Measurements from ENCODE around the gene CCDC85B.

CCDC85B gene

DNA sequence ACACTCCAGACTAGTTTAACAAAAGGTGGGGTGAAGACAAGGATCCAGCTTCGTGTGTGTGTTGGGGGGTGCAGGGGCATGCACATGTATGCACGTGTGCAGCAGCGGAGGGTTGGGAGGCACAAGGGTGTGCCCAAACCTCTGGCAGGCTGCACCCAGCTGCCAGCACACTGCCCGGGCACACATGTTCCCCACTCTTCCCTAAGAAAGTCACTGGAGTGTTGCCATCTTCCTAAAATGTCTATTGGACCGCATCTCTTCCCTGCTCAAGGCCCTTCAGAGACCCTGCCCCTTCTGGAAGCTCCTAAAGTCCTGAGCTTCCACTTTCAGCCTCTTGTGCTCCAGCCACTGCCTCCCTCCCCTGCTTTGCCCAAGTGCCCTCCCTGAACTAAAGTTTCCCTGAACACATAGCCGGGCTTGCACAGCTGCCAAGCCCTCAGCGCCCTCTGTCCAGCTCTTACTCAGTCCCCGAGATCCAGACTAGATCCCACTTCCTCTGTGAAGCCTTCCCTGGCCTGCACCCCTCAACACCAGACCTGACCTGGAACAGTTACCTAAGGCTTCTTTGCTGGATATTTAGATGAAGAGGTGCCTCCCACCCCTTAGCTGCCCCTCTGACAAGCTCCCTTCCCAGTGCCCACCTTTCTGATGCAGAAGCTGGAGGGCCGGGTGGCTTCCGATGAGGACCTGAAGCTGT lies 38.5 kb upstream of the CCDC85B start:
- Histone ChIP-seq H3K9ac (ENCODE audit: low read depth, low read length) (no peak overlapping the region), H3K4me1 (ENCODE audit: control insufficient read depth, insufficient read depth, low read length) (peaks cover 6% of the 10 kb centered on the region), H3K4me3 (ENCODE audit: low read depth, low read length) (no peak overlapping the region), H3K36me3 (ENCODE audit: control insufficient read depth, insufficient read depth, low read length) (peaks cover 36% of the 10 kb centered on the region), H3K27ac (ENCODE audit: low read depth, low read length) (peak overlapping the region; percentile 52), H3K27me3 (ENCODE audit: control insufficient read depth, insufficient read depth, low read length) (no peaks in the 10 kb centered on the region), H3K9me3 (ENCODE audit: control insufficient read depth, insufficient read depth, low read length) (0 out of 2 replicates have a peak, but pooled peaks cover 2% of the 10 kb centered on the region)

DNA sequence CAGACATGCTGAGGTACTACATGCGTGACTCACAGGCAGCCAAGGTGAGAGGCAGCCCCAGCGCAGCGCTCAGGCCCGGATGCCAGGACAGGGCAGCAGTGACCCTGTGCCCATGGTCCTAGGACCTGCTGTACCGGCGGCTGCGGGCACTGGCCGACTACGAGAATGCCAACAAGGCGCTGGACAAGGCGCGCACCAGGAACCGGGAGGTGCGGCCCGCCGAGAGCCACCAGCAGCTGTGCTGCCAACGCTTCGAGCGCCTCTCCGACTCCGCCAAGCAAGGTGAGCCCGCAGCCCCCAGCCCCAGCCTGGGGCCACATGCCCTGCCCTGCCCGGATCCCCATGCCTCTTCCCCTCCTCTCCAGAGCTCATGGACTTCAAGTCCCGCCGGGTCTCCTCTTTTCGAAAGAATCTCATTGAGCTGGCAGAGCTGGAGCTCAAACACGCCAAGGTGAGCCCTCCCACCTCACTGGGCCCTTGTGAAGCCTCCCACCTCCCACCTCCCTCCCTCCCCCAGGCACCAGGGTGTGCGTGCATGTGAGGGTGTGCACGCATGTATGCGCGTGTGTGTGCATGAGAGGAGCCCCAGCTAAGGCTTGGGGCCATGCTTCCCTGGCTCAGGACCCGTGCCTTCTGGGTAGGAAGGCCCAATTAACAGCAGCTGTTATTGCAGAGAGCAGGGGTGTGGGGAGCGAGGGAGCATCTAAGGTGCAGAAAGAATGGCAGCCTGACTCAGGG lies 37.8 kb upstream of the CCDC85B start:
- H3K9me3 ChIP-seq (ENCODE audit: control insufficient read depth, insufficient read depth, low read length), result 0 out of 2 replicates have a peak, but pooled peaks cover 2% of the 10 kb centered on the region
- peaks cover 6% of the 10 kb centered on the region for H3K4me1 ChIP-seq (ENCODE audit: control insufficient read depth, insufficient read depth, low read length)
- no peak overlapping the region for H3K4me3 ChIP-seq (ENCODE audit: low read depth, low read length)
- H3K27me3 ChIP-seq (ENCODE audit: control insufficient read depth, insufficient read depth, low read length), result no peaks in the 10 kb centered on the region
- peak overlapping the region; percentile 3 for H3K27ac ChIP-seq (ENCODE audit: low read depth, low read length)
- peaks cover 36% of the 10 kb centered on the region for H3K36me3 ChIP-seq (ENCODE audit: control insufficient read depth, insufficient read depth, low read length)
- no peak overlapping the region for H3K9ac ChIP-seq (ENCODE audit: low read depth, low read length)

DNA sequence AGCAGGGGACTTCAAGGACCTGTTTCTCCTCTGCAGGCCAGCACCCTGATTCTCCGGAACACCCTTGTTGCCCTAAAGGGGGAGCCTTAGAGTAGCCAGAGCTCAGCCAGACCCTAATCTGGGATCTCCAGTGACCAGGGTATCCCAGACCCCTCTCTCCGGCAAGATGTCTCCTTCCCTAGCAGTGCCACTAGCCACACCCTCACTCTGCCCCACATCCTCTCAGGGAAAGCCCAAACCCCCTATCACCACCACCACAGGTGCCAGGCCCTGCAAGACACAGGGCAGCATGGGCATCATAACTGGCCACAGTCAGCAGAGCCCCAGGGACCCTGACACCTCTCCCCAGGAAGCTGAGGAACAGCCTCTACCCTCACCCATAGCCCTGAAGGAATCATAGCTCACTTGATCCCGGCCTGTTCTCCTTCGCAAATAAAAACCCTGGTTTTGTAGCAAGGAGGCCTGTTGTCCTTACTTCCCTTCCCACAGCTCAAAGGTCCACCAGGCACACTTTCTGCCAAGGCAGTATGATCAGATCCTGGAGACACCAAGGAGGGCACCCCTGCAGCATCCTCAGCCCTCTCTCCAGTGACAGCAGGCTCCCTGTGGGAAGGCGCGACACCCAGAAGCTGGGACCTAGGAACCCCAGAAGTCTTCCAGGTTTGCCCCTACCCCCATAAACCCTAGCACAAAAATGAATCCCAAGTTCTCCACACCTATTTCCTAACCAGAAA lies 37.1 kb upstream of the CCDC85B start:
- H3K4me1 ChIP-seq (ENCODE audit: control insufficient read depth, insufficient read depth, low read length), result peaks cover 6% of the 10 kb centered on the region
- H3K9me3 ChIP-seq (ENCODE audit: control insufficient read depth, insufficient read depth, low read length), result 0 out of 2 replicates have a peak, but pooled peaks cover 2% of the 10 kb centered on the region
- H3K36me3 ChIP-seq (ENCODE audit: control insufficient read depth, insufficient read depth, low read length), result peaks cover 36% of the 10 kb centered on the region
- no peak overlapping the region for H3K4me3 ChIP-seq (ENCODE audit: low read depth, low read length)
- no peak overlapping the region for H3K9ac ChIP-seq (ENCODE audit: low read depth, low read length)
- peak overlapping the region; percentile 22 for H3K27ac ChIP-seq (ENCODE audit: low read depth, low read length)
- H3K27me3 ChIP-seq (ENCODE audit: control insufficient read depth, insufficient read depth, low read length), result no peaks in the 10 kb centered on the region

GRCh38 chr11:65854161-65854592 lies 36.3 kb upstream of the CCDC85B start:
- Histone ChIP-seq H3K27me3 (ENCODE audit: control insufficient read depth, insufficient read depth, low read length) (no peaks in the 10 kb centered on the region), H3K36me3 (ENCODE audit: control insufficient read depth, insufficient read depth, low read length) (peaks cover 36% of the 10 kb centered on the region), H3K9me3 (ENCODE audit: control insufficient read depth, insufficient read depth, low read length) (0 out of 2 replicates have a peak, but pooled peaks cover 2% of the 10 kb centered on the region), H3K27ac (ENCODE audit: low read depth, low read length) (peak overlapping the region; percentile 33), H3K4me3 (ENCODE audit: low read depth, low read length) (no peak overlapping the region), H3K4me1 (ENCODE audit: control insufficient read depth, insufficient read depth, low read length) (peaks cover 6% of the 10 kb centered on the region), H3K9ac (ENCODE audit: low read depth, low read length) (no peak overlapping the region)

DNA sequence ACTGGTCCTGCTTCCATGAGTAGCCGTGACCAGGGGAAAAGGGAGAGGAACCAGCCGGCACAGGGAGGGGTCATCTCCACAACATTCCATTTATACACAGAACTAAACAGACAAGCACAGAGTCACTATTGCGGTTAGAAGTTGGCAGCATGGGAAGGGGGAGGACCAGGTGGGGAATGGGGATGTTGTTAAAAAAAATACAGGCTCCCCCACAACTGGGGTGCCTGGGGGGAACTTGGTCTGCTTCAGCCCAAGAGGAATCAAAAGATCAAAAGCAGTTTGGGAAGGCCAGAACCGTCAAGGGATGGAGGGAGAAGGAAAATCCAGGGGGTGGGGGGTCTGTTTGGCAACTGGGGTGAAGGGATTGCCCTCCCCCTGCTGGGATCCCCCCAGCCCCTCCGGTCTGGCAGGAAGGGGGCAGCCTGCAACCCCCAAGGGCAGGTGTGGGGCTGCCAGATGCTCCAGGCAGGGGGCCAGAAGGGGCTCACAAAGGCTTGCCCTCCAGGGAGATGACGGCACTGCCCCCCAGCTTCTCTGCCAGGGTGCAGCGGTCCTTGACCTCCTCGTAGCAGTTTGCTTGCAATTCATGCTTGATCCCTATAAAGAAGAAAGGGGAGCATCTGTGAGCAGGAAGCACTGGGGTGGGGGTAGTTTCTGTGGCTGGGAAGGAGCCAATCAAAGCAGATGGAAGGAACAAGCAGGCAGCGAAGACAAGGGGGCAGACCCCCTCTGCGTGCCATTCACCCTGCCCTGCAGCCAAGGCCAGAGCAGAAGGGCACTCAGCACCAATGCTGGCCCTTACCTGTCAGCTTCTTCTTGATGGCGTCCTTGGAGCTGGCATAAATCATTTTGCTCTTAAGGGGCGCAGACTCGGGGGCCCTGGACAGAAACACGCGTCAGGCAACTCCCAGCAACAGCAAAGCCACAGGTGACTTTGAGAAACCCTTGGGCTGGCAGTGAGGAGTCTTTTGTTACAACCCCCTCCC lies 35.3 kb upstream of the CCDC85B start:
- Histone ChIP-seq H3K4me3 (ENCODE audit: low read depth, low read length) (no peak overlapping the region), H3K36me3 (ENCODE audit: control insufficient read depth, insufficient read depth, low read length) (peaks cover 36% of the 10 kb centered on the region), H3K27ac (ENCODE audit: low read depth, low read length) (no peak overlapping the region), H3K4me1 (ENCODE audit: control insufficient read depth, insufficient read depth, low read length) (peaks cover 6% of the 10 kb centered on the region), H3K27me3 (ENCODE audit: control insufficient read depth, insufficient read depth, low read length) (no peaks in the 10 kb centered on the region), H3K9me3 (ENCODE audit: control insufficient read depth, insufficient read depth, low read length) (0 out of 2 replicates have a peak, but pooled peaks cover 2% of the 10 kb centered on the region), H3K9ac (ENCODE audit: low read depth, low read length) (no peak overlapping the region)

GRCh38 chr11:65855927-65856363 lies 34.5 kb upstream of the CCDC85B start:
- no peak overlapping the region for H3K27ac ChIP-seq (ENCODE audit: low read depth, low read length)
- H3K9ac ChIP-seq (ENCODE audit: low read depth, low read length), result no peak overlapping the region

DNA sequence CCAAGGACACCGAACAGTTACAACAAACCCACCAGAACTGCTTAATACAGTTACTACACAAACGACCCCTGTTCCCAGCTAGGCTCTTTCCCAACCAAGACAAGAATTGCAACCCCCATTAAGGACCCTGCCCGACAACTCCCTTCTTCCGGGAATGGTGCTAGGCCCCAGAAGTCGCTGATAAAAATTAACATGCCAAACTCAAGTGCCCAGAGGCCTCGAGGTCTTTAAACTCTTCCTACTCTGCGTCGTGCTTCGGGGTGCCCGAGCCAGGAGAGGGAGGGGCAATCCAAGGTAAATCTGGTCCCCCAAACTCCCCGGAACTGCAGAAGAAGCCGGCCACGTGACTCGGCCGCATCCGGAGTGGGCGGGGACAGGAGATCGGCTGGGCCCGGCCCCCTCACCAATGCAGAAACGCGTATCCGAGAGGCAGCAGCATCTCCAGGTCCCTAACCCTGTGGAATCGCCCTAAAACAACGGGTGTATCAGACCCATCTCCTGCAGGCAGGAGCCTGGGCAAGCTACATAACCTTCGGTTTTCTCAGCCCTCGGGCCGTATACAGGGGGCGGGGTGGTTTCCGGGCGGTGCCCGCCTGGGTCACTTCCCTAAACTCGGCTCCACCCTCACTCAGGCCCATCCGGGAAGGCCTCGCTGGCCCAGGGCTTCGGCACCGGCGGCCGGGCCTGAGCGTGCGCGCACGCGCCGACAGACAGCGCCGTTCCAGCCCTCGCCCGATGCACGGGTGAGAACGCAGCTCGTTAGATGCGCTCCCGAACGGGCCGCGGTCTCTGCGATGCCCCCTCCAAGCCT lies 33.6 kb upstream of the CCDC85B start:
- H3K27me3 ChIP-seq (ENCODE audit: control insufficient read depth, insufficient read depth, low read length), result no peaks in the 10 kb centered on the region
- H3K4me3 ChIP-seq (ENCODE audit: low read depth, low read length), result peak overlapping the region; percentile 95
- peaks cover 36% of the 10 kb centered on the region for H3K36me3 ChIP-seq (ENCODE audit: control insufficient read depth, insufficient read depth, low read length)
- peak overlapping the region; percentile 97 for H3K27ac ChIP-seq (ENCODE audit: low read depth, low read length)
- H3K9me3 ChIP-seq (ENCODE audit: control insufficient read depth, insufficient read depth, low read length), result no peaks in the 10 kb centered on the region
- H3K4me1 ChIP-seq (ENCODE audit: control insufficient read depth, insufficient read depth, low read length), result peaks cover 6% of the 10 kb centered on the region
- H3K9ac ChIP-seq (ENCODE audit: low read depth, low read length), result peak overlapping the region; percentile 95

More at GRCh38 chr11:65855927-65856363, 34.5 kb upstream of the CCDC85B start:
- H3K9me3 ChIP-seq (ENCODE audit: control insufficient read depth, insufficient read depth, low read length), result 0 out of 2 replicates have a peak, but pooled peaks cover 2% of the 10 kb centered on the region
- H3K4me1 ChIP-seq (ENCODE audit: control insufficient read depth, insufficient read depth, low read length), result peaks cover 6% of the 10 kb centered on the region
- no peaks in the 10 kb centered on the region for H3K27me3 ChIP-seq (ENCODE audit: control insufficient read depth, insufficient read depth, low read length)
- peak overlapping the region; percentile 95 for H3K4me3 ChIP-seq (ENCODE audit: low read depth, low read length)
- H3K36me3 ChIP-seq (ENCODE audit: control insufficient read depth, insufficient read depth, low read length), result peaks cover 36% of the 10 kb centered on the region

DNA sequence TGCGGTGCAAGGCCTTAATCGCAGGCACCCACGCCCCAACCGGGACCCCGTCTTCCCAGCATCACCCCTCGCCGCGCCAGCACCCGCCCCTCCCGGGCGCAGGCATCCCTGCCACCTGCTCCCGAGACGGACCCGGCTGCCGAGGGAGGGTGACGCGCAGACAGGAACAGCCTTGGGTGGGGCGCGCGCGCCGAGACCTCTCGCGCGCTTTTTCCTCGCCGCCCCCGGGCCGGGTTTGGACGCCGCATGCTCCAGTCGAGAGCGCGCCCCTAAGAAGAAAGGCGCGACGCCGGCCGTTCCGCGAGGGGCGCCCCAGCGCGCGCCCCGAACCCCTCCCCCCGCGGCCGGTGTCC lies 33.0 kb upstream of the CCDC85B start:
- H3K27me3 ChIP-seq (ENCODE audit: control insufficient read depth, insufficient read depth, low read length), result no peaks in the 10 kb centered on the region
- peaks cover 41% of the 10 kb centered on the region for H3K36me3 ChIP-seq (ENCODE audit: control insufficient read depth, insufficient read depth, low read length)
- H3K27ac ChIP-seq (ENCODE audit: low read depth, low read length), result peak overlapping the region; percentile 97
- peak overlapping the region; percentile 95 for H3K9ac ChIP-seq (ENCODE audit: low read depth, low read length)
- H3K9me3 ChIP-seq (ENCODE audit: control insufficient read depth, insufficient read depth, low read length), result no peaks in the 10 kb centered on the region
- peak overlapping the region; percentile 95 for H3K4me3 ChIP-seq (ENCODE audit: low read depth, low read length)
- H3K4me1 ChIP-seq (ENCODE audit: control insufficient read depth, insufficient read depth, low read length), result peaks cover 6% of the 10 kb centered on the region

DNA sequence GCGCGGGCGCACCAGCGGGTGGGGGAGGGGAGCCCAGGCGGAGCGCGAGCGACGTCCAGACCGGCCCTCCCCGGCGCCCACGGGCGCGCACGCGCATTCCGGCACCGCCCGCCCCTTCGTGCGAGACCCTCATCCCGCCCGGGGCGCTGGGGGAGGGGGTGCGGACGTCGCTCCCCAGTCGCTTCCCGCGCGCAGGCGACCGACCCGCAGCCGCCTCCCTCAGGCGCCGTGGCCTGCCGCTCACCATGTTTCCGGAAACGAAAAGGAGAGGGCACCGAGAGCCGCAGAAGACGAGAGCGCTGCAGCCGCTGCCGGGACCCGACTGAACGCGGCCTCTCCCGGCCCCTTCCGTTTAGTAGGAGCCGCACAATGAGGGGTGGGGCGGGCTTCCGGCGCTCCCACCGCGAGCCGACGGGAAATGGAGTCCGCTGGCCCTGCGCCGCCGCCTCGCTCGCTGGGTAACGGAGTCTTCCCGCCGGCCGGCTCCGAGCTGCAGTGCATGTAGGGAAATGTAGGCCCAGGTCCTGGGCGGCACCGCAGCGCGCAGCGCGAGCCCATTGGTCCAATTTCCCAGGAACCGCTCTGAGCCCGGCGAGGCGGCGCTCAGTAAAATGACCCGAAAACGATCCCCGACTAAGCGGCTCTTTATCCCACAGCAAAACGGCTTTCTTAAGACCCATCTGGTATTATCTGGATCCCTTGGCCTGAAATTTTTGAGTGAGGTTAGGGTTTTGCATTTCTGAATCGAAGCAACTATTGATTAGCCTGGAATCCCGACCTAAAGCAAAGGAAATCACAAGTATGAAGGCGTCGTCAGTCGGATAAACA lies 32.4 kb upstream of the CCDC85B start, which contains the start of gene CFL1:
Gene CFL1, minus strand, starts transcription at position 328 of the 828 bp plus-strand sequence. Its CDS starts 81 bp downstream, at position 247.
- peak within 1 kb of the TSS; percentile 95 for H3K4me3 ChIP-seq (ENCODE audit: low read depth, low read length)
- no peaks in the 10 kb centered on the region for H3K27me3 ChIP-seq (ENCODE audit: control insufficient read depth, insufficient read depth, low read length)
- H3K27ac ChIP-seq (ENCODE audit: low read depth, low read length), result peak within 1 kb of the TSS; percentile 97
- H3K9me3 ChIP-seq (ENCODE audit: control insufficient read depth, insufficient read depth, low read length), result no peaks in the 10 kb centered on the region
- H3K4me1 ChIP-seq (ENCODE audit: control insufficient read depth, insufficient read depth, low read length), result peaks cover 6% of the 10 kb centered on the region
- H3K9ac ChIP-seq (ENCODE audit: low read depth, low read length), result peak within 1 kb of the TSS; percentile 95
- peaks cover 45% of the 10 kb centered on the region for H3K36me3 ChIP-seq (ENCODE audit: control insufficient read depth, insufficient read depth, low read length)

Data from HUES48 (cell line).